Peyer's patch (tissue), 4 donors: ENCODE results near the gene MPHOSPH8. TPM values are rescaled to one million over a fixed set of nuclear protein-coding genes. Genes with fewer than 3 reads are reported as not detected.

Experiments used
- DNase-seq, 3 donors: peaks; one replicate each; pipeline ENCODE4 v3.0.0-alpha.2; 2017 to 2019
- H3K27ac ChIP-seq, 4 donors: fragments of 200-600 bp; sonication (generic); one replicate each; pipeline ENCODE4 v1.5.1; 2016 to 2019
- H3K27me3 ChIP-seq, 2 donors: fragments of 200-600 bp; sonication (generic); one replicate each; pipeline ENCODE4 v1.5.1; 2019
- H3K36me3 ChIP-seq, 3 donors: fragments of 200-600 bp; sonication (generic); one replicate each; pipeline ENCODE4 v1.5.1; 2016 to 2019
- H3K4me1 ChIP-seq, 4 donors: fragments of 200-600 bp; sonication (generic); one replicate each; pipeline ENCODE4 v1.5.1; 2016 to 2019
- H3K4me3 ChIP-seq, 4 donors: fragments of 200-600 bp; sonication (generic); 1 replicate in 3 of 4; 2 replicates in 1 of 4; pipeline ENCODE4 v1.5.1; 2016 to 2019; ENCODE audit warnings: mild to moderate bottlenecking in 1 of 4
- H3K9me3 ChIP-seq, 4 donors: fragments of 200-600 bp; sonication (generic); one replicate each; pipeline ENCODE4 v1.5.1; 2016 to 2019; ENCODE audit warnings: mild to moderate bottlenecking in 1 of 4
- POLR2A ChIP-seq, 2 donors: fragments of 450-650 bp; IDR thresholded peaks; one replicate each; pipeline ENCODE4 v1.5.1; 2017; ENCODE audit warnings: antibody characterized with exemption in 2 of 2, mild to moderate bottlenecking in 2 of 2, moderate library complexity in 2 of 2
- total RNA-seq, 4 donors: library from RNA; depleted of rRNA; stranded (reverse); fragments of >200 nt; gene quantifications; one replicate each; pipeline ENCODE4 v1.1.0, GENCODE V29; 2016
- TF ChIP-seq, protein P1 (sequence below), 6 experiments: fragments of 450-650 bp in 4 of 6; fragments of 200-600 bp in 2 of 6; sonication (generic) in 1 of 6; IDR thresholded peaks; one replicate each; pipeline ENCODE4 v1.5.1; 2017 to 2019; ENCODE audit warnings: antibody characterized with exemption in 6 of 6, mild to moderate bottlenecking in 3 of 6, moderate library complexity in 1 of 6

Gene MPHOSPH8
- total RNA-seq, 4 donors from 2014 or later = 33.1 to 117 (median 45.6) TPM

GRCh38 chr13:19713186-19713965 is 79.9 kb downstream of the MPHOSPH8 start:
- no peak overlapping the region for H3K4me3 ChIP-seq
- no peak for DNase-seq
- no peaks in the 10 kb centered on the region for H3K27me3 ChIP-seq
- H3K27ac ChIP-seq = no peak overlapping the region
- peaks cover 0 to 10% (median 0%) of the 10 kb centered on the region in 3 donors for H3K36me3 ChIP-seq
- no peaks in the 10 kb centered on the region for H3K4me1 ChIP-seq
- no peak for TF ChIP-seq POLR2A (IDR thresholded peaks at IDR 0.05)
- TF ChIP-seq, protein P1, sequence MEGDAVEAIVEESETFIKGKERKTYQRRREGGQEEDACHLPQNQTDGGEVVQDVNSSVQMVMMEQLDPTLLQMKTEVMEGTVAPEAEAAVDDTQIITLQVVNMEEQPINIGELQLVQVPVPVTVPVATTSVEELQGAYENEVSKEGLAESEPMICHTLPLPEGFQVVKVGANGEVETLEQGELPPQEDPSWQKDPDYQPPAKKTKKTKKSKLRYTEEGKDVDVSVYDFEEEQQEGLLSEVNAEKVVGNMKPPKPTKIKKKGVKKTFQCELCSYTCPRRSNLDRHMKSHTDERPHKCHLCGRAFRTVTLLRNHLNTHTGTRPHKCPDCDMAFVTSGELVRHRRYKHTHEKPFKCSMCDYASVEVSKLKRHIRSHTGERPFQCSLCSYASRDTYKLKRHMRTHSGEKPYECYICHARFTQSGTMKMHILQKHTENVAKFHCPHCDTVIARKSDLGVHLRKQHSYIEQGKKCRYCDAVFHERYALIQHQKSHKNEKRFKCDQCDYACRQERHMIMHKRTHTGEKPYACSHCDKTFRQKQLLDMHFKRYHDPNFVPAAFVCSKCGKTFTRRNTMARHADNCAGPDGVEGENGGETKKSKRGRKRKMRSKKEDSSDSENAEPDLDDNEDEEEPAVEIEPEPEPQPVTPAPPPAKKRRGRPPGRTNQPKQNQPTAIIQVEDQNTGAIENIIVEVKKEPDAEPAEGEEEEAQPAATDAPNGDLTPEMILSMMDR (IDR thresholded peaks at IDR 0.05) = no peak
- no peaks in the 10 kb centered on the region for H3K9me3 ChIP-seq

- Histone ChIP-seq H3K4me1 (no peaks in the 10 kb centered on the region), H3K4me3 (no peak overlapping the region), H3K36me3 (peaks cover 0 to 10% (median 0%) of the 10 kb centered on the region in 3 donors), H3K9me3 (no peaks in the 10 kb centered on the region), H3K27ac (no peak overlapping the region), H3K27me3 (no peaks in the 10 kb centered on the region)
- DNase-seq = no peak
- TF ChIP-seq, protein P1 (IDR thresholded peaks at IDR 0.05) = no peak
- TF ChIP-seq POLR2A (IDR thresholded peaks at IDR 0.05) = no peak
Measured at GRCh38 chr13:19720039-19720438, 86.6 kb downstream of the MPHOSPH8 start.

Other genes with a start within 250 kb of the MPHOSPH8 start
- gene TPTE2, start 72.1 kb upstream of the MPHOSPH8 start, total RNA-seq = not detected
- gene PSPC1, start 149.3 kb downstream of the MPHOSPH8 start, total RNA-seq = 100 to 1,000 TPM in 1 of 4 donors, 10 to 100 TPM in 3; 39.6 to 337 (median 67.3) TPM
- 10 to 100 TPM; 10.5 to 27.2 (median 16.1) TPM for gene ZMYM5, start 230.0 kb downstream of the MPHOSPH8 start, total RNA-seq